ENCODE results near the gene MYO1G.

DNA sequence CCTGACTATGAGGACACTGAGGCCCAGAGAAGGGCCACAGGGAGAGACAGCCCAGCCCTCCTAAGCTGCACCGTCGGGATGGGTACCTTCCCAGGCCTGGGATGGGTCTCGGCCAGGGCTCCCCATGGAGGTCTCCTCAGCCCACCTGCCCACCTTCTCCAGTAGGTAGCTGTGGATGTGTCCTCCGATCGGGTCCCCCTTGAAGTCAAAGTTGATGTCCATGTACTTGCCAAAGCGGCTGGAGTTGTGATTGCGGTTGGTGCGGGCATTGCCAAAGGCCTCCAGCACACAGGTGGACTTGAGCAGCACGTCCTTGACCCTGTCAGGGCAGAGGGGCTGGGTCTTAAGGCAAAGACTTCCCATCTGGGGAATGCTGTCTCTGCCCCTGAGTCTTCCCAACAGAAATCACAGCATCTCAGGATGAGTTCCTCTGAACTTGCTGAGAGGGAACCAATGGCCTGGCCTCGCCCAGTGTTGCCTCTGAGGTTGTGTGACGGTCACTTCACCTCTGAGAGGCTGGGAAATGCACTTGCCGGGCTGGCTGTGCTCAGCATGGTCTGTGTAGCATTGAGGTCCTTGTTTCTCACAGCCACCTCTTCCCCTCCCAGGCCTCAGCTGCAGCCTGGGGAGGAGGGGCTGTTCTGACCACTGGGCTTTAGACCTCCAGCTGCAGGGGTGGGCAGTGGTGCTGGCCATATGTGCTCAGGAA is 3.3 kb downstream of the MYO1G start:
- TF ChIP-seq CTCF (conservative IDR thresholded peaks at IDR 0.05; ENCODE audit: low read length) (no peak), EZH2phosphoT487 (IDR thresholded peaks at IDR 0.05; ENCODE audit: borderline replicate concordance, low read depth, low read length) (no peak)

Measured in OCI-LY7 (cell line).